ENCODE measurements around the gene WASF1. TPM values are rescaled to one million over a fixed set of nuclear protein-coding genes. Genes with fewer than 3 reads are reported as not detected.
A peak's percentile ranks its signal among the peaks of the same experiment; 100 is the strongest.

Gene WASF1
- total and polyA plus RNA-seq, 4 donors: 1.9 to 4.6 (median 3.3) TPM

DNA sequence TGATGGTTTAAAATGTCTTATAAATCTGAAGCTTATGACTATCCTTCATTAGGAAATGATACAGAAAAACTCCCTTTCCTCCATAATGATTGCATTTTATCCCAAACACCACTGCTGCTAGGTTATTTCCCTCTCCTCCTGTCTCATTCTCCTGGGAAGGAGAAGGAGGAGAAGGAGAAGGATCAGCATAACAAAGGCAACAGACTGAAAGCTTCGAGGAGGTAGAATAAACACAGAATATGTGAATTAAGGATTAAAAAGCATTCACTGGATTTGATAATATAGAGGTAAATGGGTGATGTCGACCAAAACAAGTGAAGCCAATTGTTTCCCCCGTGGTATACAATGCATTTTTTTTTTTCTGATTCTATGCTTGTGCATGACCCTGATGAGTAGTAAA lies 82.0 kb downstream of the WASF1 start:
- Histone ChIP-seq H3K27ac (ENCODE audit: low read depth in 1 of 2, low read length in 1 of 2) (no peak overlapping the region), H3K27me3 (ENCODE audit: control insufficient read depth in 3 of 3, insufficient read depth in 3 of 3, low read length in 2 of 3) (no peaks in the 10 kb centered on the region), H3K4me3 (no peak overlapping the region), H3K9me3 (ENCODE audit: control insufficient read depth in 4 of 4, insufficient read depth in 3 of 4, low read length in 3 of 4) (no peaks in the 10 kb centered on the region), H3K9ac (ENCODE audit: insufficient read depth in 1 of 2, low read length in 2 of 2) (no peak overlapping the region), H3K4me1 (ENCODE audit: control insufficient read depth in 5 of 5, insufficient read depth in 5 of 5, low read length in 5 of 5) (peaks cover 0 to 9% (median 0%) of the 10 kb centered on the region in 5 donors), H3K36me3 (ENCODE audit: control insufficient read depth in 4 of 4, insufficient read depth in 4 of 4, low read length in 4 of 4) (peaks cover 0 to 13% (median 5%) of the 10 kb centered on the region in 4 donors)
- DNase-seq (peak in 1 of 3 donors; percentile 8), ATAC-seq (ENCODE audit: insufficient read depth, low FRiP score) (peak; percentile 17)
- WGBS, 2 donors: 54 to 69% methylated on average over 3 of the region's 3 CpGs
- TF ChIP-seq, protein P1, sequence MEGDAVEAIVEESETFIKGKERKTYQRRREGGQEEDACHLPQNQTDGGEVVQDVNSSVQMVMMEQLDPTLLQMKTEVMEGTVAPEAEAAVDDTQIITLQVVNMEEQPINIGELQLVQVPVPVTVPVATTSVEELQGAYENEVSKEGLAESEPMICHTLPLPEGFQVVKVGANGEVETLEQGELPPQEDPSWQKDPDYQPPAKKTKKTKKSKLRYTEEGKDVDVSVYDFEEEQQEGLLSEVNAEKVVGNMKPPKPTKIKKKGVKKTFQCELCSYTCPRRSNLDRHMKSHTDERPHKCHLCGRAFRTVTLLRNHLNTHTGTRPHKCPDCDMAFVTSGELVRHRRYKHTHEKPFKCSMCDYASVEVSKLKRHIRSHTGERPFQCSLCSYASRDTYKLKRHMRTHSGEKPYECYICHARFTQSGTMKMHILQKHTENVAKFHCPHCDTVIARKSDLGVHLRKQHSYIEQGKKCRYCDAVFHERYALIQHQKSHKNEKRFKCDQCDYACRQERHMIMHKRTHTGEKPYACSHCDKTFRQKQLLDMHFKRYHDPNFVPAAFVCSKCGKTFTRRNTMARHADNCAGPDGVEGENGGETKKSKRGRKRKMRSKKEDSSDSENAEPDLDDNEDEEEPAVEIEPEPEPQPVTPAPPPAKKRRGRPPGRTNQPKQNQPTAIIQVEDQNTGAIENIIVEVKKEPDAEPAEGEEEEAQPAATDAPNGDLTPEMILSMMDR (IDR thresholded peaks at IDR 0.05; ENCODE audit: control extremely low read depth, extremely low read depth): no peak

DNA sequence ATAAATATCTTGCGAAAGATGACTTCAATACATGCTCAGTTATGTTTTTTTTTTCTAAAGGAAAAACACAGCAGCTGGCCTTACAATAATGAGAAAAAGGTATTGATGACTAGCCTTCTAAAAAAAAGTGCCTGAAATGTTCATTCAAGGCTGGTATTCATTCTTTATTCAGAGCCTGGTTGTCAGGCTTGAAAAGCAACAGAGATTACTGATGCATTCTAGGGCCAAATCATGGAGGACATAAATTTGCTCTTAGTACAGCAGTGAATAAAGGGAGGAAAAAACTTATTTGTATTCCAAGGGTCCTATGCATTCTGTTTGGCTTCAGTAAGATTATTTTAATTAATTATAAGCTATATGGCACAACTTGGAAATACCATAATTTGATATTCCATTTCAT lies 83.5 kb downstream of the WASF1 start:
- Histone ChIP-seq H3K27me3 (ENCODE audit: control insufficient read depth in 3 of 3, insufficient read depth in 3 of 3, low read length in 2 of 3) (no peaks in the 10 kb centered on the region), H3K4me3 (no peak overlapping the region), H3K27ac (ENCODE audit: low read depth in 1 of 2, low read length in 1 of 2) (no peak overlapping the region), H3K9me3 (ENCODE audit: control insufficient read depth in 4 of 4, insufficient read depth in 3 of 4, low read length in 3 of 4) (no peaks in the 10 kb centered on the region), H3K36me3 (ENCODE audit: control insufficient read depth in 4 of 4, insufficient read depth in 4 of 4, low read length in 4 of 4) (peaks cover 0 to 9% (median 1%) of the 10 kb centered on the region in 4 donors), H3K4me1 (ENCODE audit: control insufficient read depth in 5 of 5, insufficient read depth in 5 of 5, low read length in 5 of 5) (peaks cover 0 to 9% (median 0%) of the 10 kb centered on the region in 5 donors), H3K9ac (ENCODE audit: insufficient read depth in 1 of 2, low read length in 2 of 2) (no peak overlapping the region)
- no peak for ATAC-seq (ENCODE audit: insufficient read depth, low FRiP score)
- TF ChIP-seq, protein P1 (IDR thresholded peaks at IDR 0.05; ENCODE audit: control extremely low read depth, extremely low read depth): no peak
- DNase-seq: no peak
- WGBS, 2 donors: 97 to 98% methylated on average over 1 of the region's 1 CpG

DNA sequence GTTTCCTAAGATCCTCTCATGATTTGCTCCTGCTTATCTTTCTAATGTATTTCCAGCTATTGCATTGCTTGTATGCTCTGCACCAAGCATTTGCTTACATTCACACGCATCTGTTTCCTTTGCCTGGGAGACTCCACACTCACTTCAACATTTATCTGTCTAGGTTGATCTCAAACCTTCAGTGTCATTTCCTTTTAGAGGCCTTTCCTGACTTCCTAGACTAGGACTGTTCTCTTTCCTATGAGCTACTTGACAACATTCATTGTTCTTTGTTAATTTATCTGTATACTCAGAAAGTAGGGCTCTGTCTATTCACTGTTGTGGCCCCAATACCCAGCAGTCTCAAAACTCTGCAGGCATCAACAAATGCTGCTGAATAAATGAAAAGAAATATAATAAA lies 84.4 kb downstream of the WASF1 start:
- Histone ChIP-seq H3K27ac (ENCODE audit: low read depth in 1 of 2, low read length in 1 of 2) (no peak overlapping the region), H3K9ac (ENCODE audit: insufficient read depth in 1 of 2, low read length in 2 of 2) (no peak overlapping the region), H3K4me3 (no peak overlapping the region), H3K4me1 (ENCODE audit: control insufficient read depth in 5 of 5, insufficient read depth in 5 of 5, low read length in 5 of 5) (peaks cover 0 to 9% (median 0%) of the 10 kb centered on the region in 5 donors), H3K9me3 (ENCODE audit: control insufficient read depth in 4 of 4, insufficient read depth in 3 of 4, low read length in 3 of 4) (no peaks in the 10 kb centered on the region), H3K27me3 (ENCODE audit: control insufficient read depth in 3 of 3, insufficient read depth in 3 of 3, low read length in 2 of 3) (no peaks in the 10 kb centered on the region), H3K36me3 (ENCODE audit: control insufficient read depth in 4 of 4, insufficient read depth in 4 of 4, low read length in 4 of 4) (peaks cover 0 to 6% (median 0%) of the 10 kb centered on the region in 4 donors)
- peak in 2 of 3 donors; percentile 9 to 27 for DNase-seq
- TF ChIP-seq, protein P1 (IDR thresholded peaks at IDR 0.05; ENCODE audit: control extremely low read depth, extremely low read depth): no peak
- WGBS, 2 donors: 50 to 57% methylated on average over 1 of the region's 1 CpG
- ATAC-seq (ENCODE audit: insufficient read depth, low FRiP score): no peak

DNA sequence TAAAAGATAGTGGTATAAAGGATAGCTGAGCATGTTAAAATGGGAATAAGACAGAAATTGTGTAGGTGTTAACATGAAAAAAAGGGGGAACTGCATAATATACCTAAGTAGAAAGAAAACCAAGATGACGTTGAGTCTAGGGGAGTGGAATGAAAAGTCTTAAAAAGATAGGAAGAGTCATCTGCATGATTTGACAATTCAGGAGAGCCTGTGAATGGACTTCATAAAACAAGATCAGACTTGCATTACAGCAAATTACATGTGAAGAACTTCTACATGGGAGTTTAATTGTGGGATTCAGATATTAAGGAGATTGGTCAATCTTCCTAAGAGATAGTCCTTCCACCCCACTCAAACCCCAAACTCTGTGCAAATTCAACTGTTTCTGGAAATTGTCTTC lies 85.5 kb downstream of the WASF1 start:
- Histone ChIP-seq H3K36me3 (ENCODE audit: control insufficient read depth in 4 of 4, insufficient read depth in 4 of 4, low read length in 4 of 4) (peaks cover 0 to 6% (median 0%) of the 10 kb centered on the region in 4 donors), H3K27ac (ENCODE audit: low read depth in 1 of 2, low read length in 1 of 2) (no peak overlapping the region), H3K27me3 (ENCODE audit: control insufficient read depth in 3 of 3, insufficient read depth in 3 of 3, low read length in 2 of 3) (no peaks in the 10 kb centered on the region), H3K9ac (ENCODE audit: insufficient read depth in 1 of 2, low read length in 2 of 2) (no peak overlapping the region), H3K4me1 (ENCODE audit: control insufficient read depth in 5 of 5, insufficient read depth in 5 of 5, low read length in 5 of 5) (peaks cover 0 to 9% (median 0%) of the 10 kb centered on the region in 5 donors), H3K9me3 (ENCODE audit: control insufficient read depth in 4 of 4, insufficient read depth in 3 of 4, low read length in 3 of 4) (no peaks in the 10 kb centered on the region), H3K4me3 (no peak overlapping the region)
- ATAC-seq (ENCODE audit: insufficient read depth, low FRiP score): no peak
- WGBS, 2 donors: 87 to 97% methylated on average over 1 of the region's 1 CpG
- TF ChIP-seq, protein P1 (IDR thresholded peaks at IDR 0.05; ENCODE audit: control extremely low read depth, extremely low read depth): no peak
- no peak for DNase-seq
